ENCODE measurements around the gene CHI3L1. TPM values are rescaled to one million over a fixed set of nuclear protein-coding genes. Genes with fewer than 3 reads are reported as not detected.

CHI3L1 gene
- total and polyA plus RNA-seq, 4 donors = 5.0 to 34.7 (median 15.9) TPM

DNA sequence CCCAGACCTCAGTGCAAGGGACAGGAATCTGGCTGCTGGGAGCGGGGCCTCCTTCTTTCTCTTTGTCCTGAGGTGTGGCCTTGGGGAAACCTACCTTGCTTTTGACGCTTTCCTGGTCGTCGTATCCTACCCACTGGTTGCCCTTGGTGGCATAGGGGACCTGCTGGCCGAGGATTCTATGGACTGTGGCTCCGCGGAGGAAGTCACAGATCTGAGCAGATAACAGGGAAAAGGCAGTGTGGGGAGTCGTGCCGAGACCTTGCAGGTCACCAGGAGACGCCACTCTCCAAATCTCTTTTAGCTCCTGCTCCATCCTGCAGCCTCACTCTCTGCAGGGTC is 6.9 kb downstream of the CHI3L1 start:
- no peaks in the 10 kb centered on the region for H3K36me3 ChIP-seq (ENCODE audit: control insufficient read depth in 4 of 4, insufficient read depth in 3 of 4, low read depth in 1 of 4, low read length in 3 of 4)
- no peaks in the 10 kb centered on the region for H3K27me3 ChIP-seq (ENCODE audit: control insufficient read depth in 4 of 4, insufficient read depth in 4 of 4, low read length in 3 of 4)
- TF ChIP-seq RAD21 (IDR thresholded peaks at IDR 0.05) (no peak), EGR1 (IDR thresholded peaks at IDR 0.05; ENCODE audit: low read depth in 2 of 2) (no peak), REST (IDR thresholded peaks at IDR 0.05) (no peak), RXRA (IDR thresholded peaks at IDR 0.05) (no peak), FOXA1 (IDR thresholded peaks at IDR 0.05) (no peak), NR2F2 (IDR thresholded peaks at IDR 0.05) (no peak), FOXA2 (IDR thresholded peaks at IDR 0.05) (no peak), JUND (IDR thresholded peaks at IDR 0.05) (no peak)
- TF ChIP-seq, protein P1, sequence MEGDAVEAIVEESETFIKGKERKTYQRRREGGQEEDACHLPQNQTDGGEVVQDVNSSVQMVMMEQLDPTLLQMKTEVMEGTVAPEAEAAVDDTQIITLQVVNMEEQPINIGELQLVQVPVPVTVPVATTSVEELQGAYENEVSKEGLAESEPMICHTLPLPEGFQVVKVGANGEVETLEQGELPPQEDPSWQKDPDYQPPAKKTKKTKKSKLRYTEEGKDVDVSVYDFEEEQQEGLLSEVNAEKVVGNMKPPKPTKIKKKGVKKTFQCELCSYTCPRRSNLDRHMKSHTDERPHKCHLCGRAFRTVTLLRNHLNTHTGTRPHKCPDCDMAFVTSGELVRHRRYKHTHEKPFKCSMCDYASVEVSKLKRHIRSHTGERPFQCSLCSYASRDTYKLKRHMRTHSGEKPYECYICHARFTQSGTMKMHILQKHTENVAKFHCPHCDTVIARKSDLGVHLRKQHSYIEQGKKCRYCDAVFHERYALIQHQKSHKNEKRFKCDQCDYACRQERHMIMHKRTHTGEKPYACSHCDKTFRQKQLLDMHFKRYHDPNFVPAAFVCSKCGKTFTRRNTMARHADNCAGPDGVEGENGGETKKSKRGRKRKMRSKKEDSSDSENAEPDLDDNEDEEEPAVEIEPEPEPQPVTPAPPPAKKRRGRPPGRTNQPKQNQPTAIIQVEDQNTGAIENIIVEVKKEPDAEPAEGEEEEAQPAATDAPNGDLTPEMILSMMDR (IDR thresholded peaks at IDR 0.05; ENCODE audit: low read depth, low read length, missing input control) = no peak
- WGBS = 85% methylated on average over 10 of the region's 10 CpGs
- no peaks in the 10 kb centered on the region for H3K4me1 ChIP-seq (ENCODE audit: control insufficient read depth in 4 of 4, insufficient read depth in 4 of 4, low read length in 3 of 4)
- no peak overlapping the region for H3K4me3 ChIP-seq (ENCODE audit: low read depth in 1 of 3, low read length in 3 of 3)
- H3K27ac ChIP-seq (ENCODE audit: low read depth in 1 of 2, low read length in 2 of 2) = no peak overlapping the region
- H3K9ac ChIP-seq (ENCODE audit: low read depth in 1 of 2, low read length in 2 of 2) = no peak overlapping the region
- DNase-seq (ENCODE audit: low spot score) = no peak
- H3K9me3 ChIP-seq (ENCODE audit: control insufficient read depth in 4 of 4, low read length in 3 of 4) = no peaks in the 10 kb centered on the region

GRCh38 chr1:203178821-203179666 is 7.5 kb downstream of the CHI3L1 start:
- no peak overlapping the region for H3K27ac ChIP-seq (ENCODE audit: low read depth in 1 of 2, low read length in 2 of 2)
- no peaks in the 10 kb centered on the region for H3K27me3 ChIP-seq (ENCODE audit: control insufficient read depth in 4 of 4, insufficient read depth in 4 of 4, low read length in 3 of 4)
- 92% methylated on average over 14 of the region's 14 CpGs for WGBS
- TF ChIP-seq FOXA1 (IDR thresholded peaks at IDR 0.05) (no peak), HNF4G (IDR thresholded peaks at IDR 0.05) (no peak), YY1 (IDR thresholded peaks at IDR 0.05) (no peak), RAD21 (IDR thresholded peaks at IDR 0.05) (no peak), TAF1 (conservative IDR thresholded peaks at IDR 0.05) (no peak), HNF4A (conservative IDR thresholded peaks at IDR 0.05) (no peak), REST (IDR thresholded peaks at IDR 0.05) (no peak), EGR1 (IDR thresholded peaks at IDR 0.05; ENCODE audit: low read depth in 2 of 2) (no peak), SP1 (IDR thresholded peaks at IDR 0.05) (no peak)
- no peaks in the 10 kb centered on the region for H3K36me3 ChIP-seq (ENCODE audit: control insufficient read depth in 4 of 4, insufficient read depth in 3 of 4, low read depth in 1 of 4, low read length in 3 of 4)
- H3K4me3 ChIP-seq (ENCODE audit: low read depth in 1 of 3, low read length in 3 of 3) = no peak overlapping the region
- no peaks in the 10 kb centered on the region for H3K9me3 ChIP-seq (ENCODE audit: control insufficient read depth in 4 of 4, low read length in 3 of 4)
- H3K4me1 ChIP-seq (ENCODE audit: control insufficient read depth in 4 of 4, insufficient read depth in 4 of 4, low read length in 3 of 4) = no peaks in the 10 kb centered on the region
- H3K9ac ChIP-seq (ENCODE audit: low read depth in 1 of 2, low read length in 2 of 2) = no peak overlapping the region
- DNase-seq (ENCODE audit: low spot score) = no peak
